ENCODE data around the gene B4GALT2. TPM values are rescaled to one million over a fixed set of nuclear protein-coding genes. Genes with fewer than 3 reads are reported as not detected.

The B4GALT2 gene
- total RNA-seq, 1 donor from 2014 or later = 84.0 TPM

- no peak for TF ChIP-seq CTCF (IDR thresholded peaks at IDR 0.05; ENCODE audit: insufficient read depth, low read length, severe bottlenecking)
Observed at GRCh38 chr1:44012941-44013609, 34.1 kb downstream of the B4GALT2 start.

GRCh38 chr1:44013949-44014348 lies 34.9 kb downstream of the B4GALT2 start:
- no peak overlapping the region for H3K4me3 ChIP-seq (ENCODE audit: low read depth, low read length)
- no peak for FAIRE-seq
- no peak for TF ChIP-seq CTCF (IDR thresholded peaks at IDR 0.05; ENCODE audit: insufficient read depth, low read length, severe bottlenecking)
- DNase-seq (ENCODE audit: low read depth) = no peak
- no peaks in the 10 kb centered on the region for H3K27me3 ChIP-seq (ENCODE audit: control insufficient read depth, insufficient read depth, low read length)
- H3K36me3 ChIP-seq (ENCODE audit: control insufficient read depth, insufficient read depth, low read length) = peaks cover 9% of the 10 kb centered on the region

More at GRCh38 chr1:44012941-44013609, 34.1 kb downstream of the B4GALT2 start:
- DNase-seq (ENCODE audit: low read depth) (no peak), FAIRE-seq (no peak)
- peaks cover 9% of the 10 kb centered on the region for H3K36me3 ChIP-seq (ENCODE audit: control insufficient read depth, insufficient read depth, low read length)
- H3K27me3 ChIP-seq (ENCODE audit: control insufficient read depth, insufficient read depth, low read length) = no peaks in the 10 kb centered on the region
- no peak overlapping the region for H3K4me3 ChIP-seq (ENCODE audit: low read depth, low read length)

GRCh38 chr1:44014365-44015104 lies 35.5 kb downstream of the B4GALT2 start:
- DNase-seq (ENCODE audit: low read depth) (no peak), FAIRE-seq (no peak)
- no peak for TF ChIP-seq CTCF (IDR thresholded peaks at IDR 0.05; ENCODE audit: insufficient read depth, low read length, severe bottlenecking)
- Histone ChIP-seq H3K36me3 (ENCODE audit: control insufficient read depth, insufficient read depth, low read length) (peaks cover 11% of the 10 kb centered on the region), H3K4me3 (ENCODE audit: low read depth, low read length) (no peak overlapping the region), H3K27me3 (ENCODE audit: control insufficient read depth, insufficient read depth, low read length) (no peaks in the 10 kb centered on the region)

- no peak for DNase-seq (ENCODE audit: low read depth)
- Histone ChIP-seq H3K27me3 (ENCODE audit: control insufficient read depth, insufficient read depth, low read length) (no peaks in the 10 kb centered on the region), H3K4me3 (ENCODE audit: low read depth, low read length) (no peak overlapping the region), H3K36me3 (ENCODE audit: control insufficient read depth, insufficient read depth, low read length) (peaks cover 9% of the 10 kb centered on the region)
- TF ChIP-seq CTCF (IDR thresholded peaks at IDR 0.05; ENCODE audit: insufficient read depth, low read length, severe bottlenecking) = no peak
- FAIRE-seq = no peak
Observed at GRCh38 chr1:44015206-44015605, 36.2 kb downstream of the B4GALT2 start.

- no peak for DNase-seq (ENCODE audit: low read depth)
- no peak for TF ChIP-seq CTCF (IDR thresholded peaks at IDR 0.05; ENCODE audit: insufficient read depth, low read length, severe bottlenecking)
- Histone ChIP-seq H3K27me3 (ENCODE audit: control insufficient read depth, insufficient read depth, low read length) (no peaks in the 10 kb centered on the region), H3K36me3 (ENCODE audit: control insufficient read depth, insufficient read depth, low read length) (peaks cover 10% of the 10 kb centered on the region), H3K4me3 (ENCODE audit: low read depth, low read length) (no peak overlapping the region)
- no peak for FAIRE-seq
Observed at GRCh38 chr1:44016041-44016889, 37.3 kb downstream of the B4GALT2 start.
